Stimulated activated CD4-positive, alpha-beta T cell treated with anti-CD3 and anti-CD28 coated beads, Interleukin-1b, Interleukin-23, amount 100 ng/mL, for 24 hours (primary cell): ENCODE results near the gene TESK1.

Experiments
- DNase-seq, 4 experiments: peaks; one replicate each; pipeline ENCODE4 v3.0.0-alpha.2; 2020; ENCODE audit warnings: low read depth in 4 of 4, low spot score in 1 of 4

Gene TESK1

GRCh38 chr9:35646153-35646532, 41.1 kb downstream of the TESK1 start:
- no peak for DNase-seq

- DNase-seq = peak; percentile 79 to 85 (median 83)
Measured at GRCh38 chr9:35646533-35647265, 41.6 kb downstream of the TESK1 start.

GRCh38 chr9:35649431-35650340, 44.6 kb downstream of the TESK1 start:
- peak in 1 of 4 experiments; percentile 40 for DNase-seq

GRCh38 chr9:35650341-35651158, 45.5 kb downstream of the TESK1 start, which contains the start of gene SIT1:
Gene SIT1 (minus strand): TSS chr9:35650931. CDS start chr9:35650853, 78 bp downstream.
- DNase-seq = peak in 1 of 4 experiments; percentile 43

GRCh38 chr9:35651956-35652828, 47.1 kb downstream of the TESK1 start:
- no peak for DNase-seq

- no peak for DNase-seq
Measured at GRCh38 chr9:35652829-35653209, 47.8 kb downstream of the TESK1 start.

GRCh38 chr9:35653611-35654010, 48.5 kb downstream of the TESK1 start:
- no peak for DNase-seq

GRCh38 chr9:35656348-35656747, 51.3 kb downstream of the TESK1 start:
- no peak for DNase-seq

- no peak for DNase-seq
Measured at GRCh38 chr9:35656831-35657545, 51.9 kb downstream of the TESK1 start.

- DNase-seq = peak; percentile 83 to 96 (median 90)
Measured at GRCh38 chr9:35657546-35658136, 52.6 kb downstream of the TESK1 start, which contains the start of gene RMRP. Gene RMRP (minus strand): TSS chr9:35658019.

GRCh38 chr9:35658137-35658967, 53.3 kb downstream of the TESK1 start, which contains the start of gene CCDC107:
Gene CCDC107 (plus strand): TSS chr9:35658292. CDS start chr9:35658380, 88 bp downstream.
- peak; percentile 59 to 74 (median 70) for DNase-seq

GRCh38 chr9:35658968-35659220, 53.8 kb downstream of the TESK1 start:
- no peak for DNase-seq

- no peak for DNase-seq
Measured at GRCh38 chr9:35659340-35659739, 54.3 kb downstream of the TESK1 start.
